ENCODE data around the gene MYT1.

The MYT1 gene

GRCh38 chr20:64225171-64225595 is 60.9 kb downstream of the MYT1 start:
- TF ChIP-seq CTCF (IDR thresholded peaks at IDR 0.05; ENCODE audit: insufficient read depth, low read length, missing control alignments) = no peak
- H3K4me3 ChIP-seq (ENCODE audit: low read depth, low read length) = no peak overlapping the region
- no peak for DNase-seq (ENCODE audit: low read depth, low spot score)
- CTCF ChIA-PET = interaction anchor here (1.1 kb wide), 1 partner anchor 24 kb away, joined by 3 read pairs; no protein-coding TSS in a partner anchor
- POLR2A ChIA-PET = interaction anchor here (1.6 kb wide), 1 partner anchor 30 kb away, joined by 8 read pairs; the partner anchor contains the start of gene PCMTD2

GRCh38 chr20:64225828-64226598 is 61.8 kb downstream of the MYT1 start:
- H3K4me3 ChIP-seq (ENCODE audit: low read depth, low read length) = no peak overlapping the region
- no peak for TF ChIP-seq CTCF (IDR thresholded peaks at IDR 0.05; ENCODE audit: insufficient read depth, low read length, missing control alignments)
- CTCF ChIA-PET = interaction anchor here (1.1 kb wide), 1 partner anchor 23 kb away, joined by 3 read pairs; no protein-coding TSS in a partner anchor
- DNase-seq (ENCODE audit: low read depth, low spot score) = no peak
- POLR2A ChIA-PET = no interaction called here

- no peak for TF ChIP-seq CTCF (IDR thresholded peaks at IDR 0.05; ENCODE audit: insufficient read depth, low read length, missing control alignments)
- ChIA-PET POLR2A (no interaction called here), CTCF (no interaction called here)
- no peak for DNase-seq (ENCODE audit: low read depth, low spot score)
- no peak overlapping the region for H3K4me3 ChIP-seq (ENCODE audit: low read depth, low read length)
Measured at GRCh38 chr20:64226686-64227580, 62.7 kb downstream of the MYT1 start.

- no peak for DNase-seq (ENCODE audit: low read depth, low spot score)
- H3K4me3 ChIP-seq (ENCODE audit: low read depth, low read length) = no peak overlapping the region
- ChIA-PET POLR2A (no interaction called here), CTCF (no interaction called here)
- no peak for TF ChIP-seq CTCF (IDR thresholded peaks at IDR 0.05; ENCODE audit: insufficient read depth, low read length, missing control alignments)
Measured at GRCh38 chr20:64228086-64228653, 63.9 kb downstream of the MYT1 start.

GRCh38 chr20:64228751-64229506 is 64.7 kb downstream of the MYT1 start:
- POLR2A ChIA-PET = no interaction called here
- CTCF ChIA-PET = no interaction called here
- H3K4me3 ChIP-seq (ENCODE audit: low read depth, low read length) = no peak overlapping the region
- no peak for TF ChIP-seq CTCF (IDR thresholded peaks at IDR 0.05; ENCODE audit: insufficient read depth, low read length, missing control alignments)
- no peak for DNase-seq (ENCODE audit: low read depth, low spot score)

All from AG04449 (cell line).